Bronchial epithelial cell (primary cell): ENCODE measurements around the gene PSMB2. TPM values are rescaled to one million over a fixed set of nuclear protein-coding genes. Genes with fewer than 3 reads are reported as not detected.

Experiments
- DNase-seq: peaks from one replicate; pipeline ENCODE4 v3.0.0-alpha.2; 2010; ENCODE audit warnings: low read depth
- FAIRE-seq: peaks from 2 replicates; lab custom pipeline; 2011; peaks lifted over from hg19 to GRCh38; lab: Jason Lieb, UNC
- H3K27me3 ChIP-seq: 2 replicates; pipeline ENCODE4 v1.5.1; 2011; ENCODE audit warnings: low read length; ENCODE audit not compliant: control insufficient read depth, insufficient read depth
- H3K36me3 ChIP-seq: 2 replicates; pipeline ENCODE4 v1.5.1; 2011; ENCODE audit warnings: low read length; ENCODE audit not compliant: control insufficient read depth, insufficient read depth
- H3K4me3 ChIP-seq: 2 replicates; pipeline ENCODE4 v1.5.1; 2011; ENCODE audit warnings: mild to moderate bottlenecking, low read depth, low read length, control low read depth
- total RNA-seq: library from RNA; depleted of rRNA; stranded (reverse); fragments of >200 nt; gene quantifications from 2 replicates; pipeline ENCODE4 v1.2.1, GENCODE V29; 2014
- TF ChIP-seq, protein P1 (sequence below): IDR thresholded peaks from 2 replicates; pipeline ENCODE4 v1.5.1; 2011; ENCODE audit warnings: mild to moderate bottlenecking, moderate library complexity, low read length, control low read depth, inconsistent platforms; ENCODE audit not compliant: insufficient read depth, severe bottlenecking

Gene PSMB2
- total RNA-seq, 1 donor from 2014 or later = 12.4 TPM

DNA sequence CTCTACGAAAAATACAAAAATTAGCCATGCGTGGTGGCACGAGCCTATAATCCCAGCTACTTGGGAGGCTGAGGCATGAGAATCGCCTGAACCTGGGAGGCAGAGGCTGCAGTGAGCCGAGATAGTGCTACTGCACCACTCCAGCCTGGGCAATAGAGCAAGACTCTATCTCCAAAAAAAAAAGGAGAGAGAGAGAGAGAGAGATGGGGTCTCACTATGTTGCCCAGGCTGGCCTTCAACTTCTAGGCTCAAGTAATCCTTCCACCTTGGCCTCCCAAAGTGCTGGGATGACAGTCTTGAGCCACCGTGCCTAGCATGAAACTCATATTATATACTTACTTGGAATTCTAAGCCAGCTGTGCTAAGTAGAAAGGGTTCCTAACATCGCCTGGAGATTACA is 29.7 kb downstream of the PSMB2 start:
- H3K27me3 ChIP-seq = no peaks in the 10 kb centered on the region
- H3K4me3 ChIP-seq = no peak overlapping the region
- TF ChIP-seq, protein P1, sequence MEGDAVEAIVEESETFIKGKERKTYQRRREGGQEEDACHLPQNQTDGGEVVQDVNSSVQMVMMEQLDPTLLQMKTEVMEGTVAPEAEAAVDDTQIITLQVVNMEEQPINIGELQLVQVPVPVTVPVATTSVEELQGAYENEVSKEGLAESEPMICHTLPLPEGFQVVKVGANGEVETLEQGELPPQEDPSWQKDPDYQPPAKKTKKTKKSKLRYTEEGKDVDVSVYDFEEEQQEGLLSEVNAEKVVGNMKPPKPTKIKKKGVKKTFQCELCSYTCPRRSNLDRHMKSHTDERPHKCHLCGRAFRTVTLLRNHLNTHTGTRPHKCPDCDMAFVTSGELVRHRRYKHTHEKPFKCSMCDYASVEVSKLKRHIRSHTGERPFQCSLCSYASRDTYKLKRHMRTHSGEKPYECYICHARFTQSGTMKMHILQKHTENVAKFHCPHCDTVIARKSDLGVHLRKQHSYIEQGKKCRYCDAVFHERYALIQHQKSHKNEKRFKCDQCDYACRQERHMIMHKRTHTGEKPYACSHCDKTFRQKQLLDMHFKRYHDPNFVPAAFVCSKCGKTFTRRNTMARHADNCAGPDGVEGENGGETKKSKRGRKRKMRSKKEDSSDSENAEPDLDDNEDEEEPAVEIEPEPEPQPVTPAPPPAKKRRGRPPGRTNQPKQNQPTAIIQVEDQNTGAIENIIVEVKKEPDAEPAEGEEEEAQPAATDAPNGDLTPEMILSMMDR = no peak
- peaks cover 4% of the 10 kb centered on the region for H3K36me3 ChIP-seq
- DNase-seq = no peak
- FAIRE-seq = no peak

DNA sequence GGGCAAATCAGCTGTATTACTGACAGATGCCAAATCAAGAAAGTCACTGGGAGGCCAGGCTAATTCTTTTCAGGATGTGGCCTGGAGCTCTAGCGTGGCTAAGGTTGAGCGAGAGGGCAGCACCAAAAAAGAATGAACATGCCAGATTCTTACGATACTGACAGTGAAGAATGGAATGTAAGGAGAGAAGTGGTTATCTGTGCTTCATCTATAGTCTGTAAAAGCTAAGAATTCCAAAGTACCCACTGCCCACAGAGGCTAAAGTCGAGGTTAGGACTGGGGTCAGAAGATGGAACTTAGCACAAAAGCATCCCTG is 35.5 kb downstream of the PSMB2 start:
- TF ChIP-seq, protein P1 = no peak
- H3K27me3 ChIP-seq = no peaks in the 10 kb centered on the region
- peaks cover 18% of the 10 kb centered on the region for H3K36me3 ChIP-seq
- no peak overlapping the region for H3K4me3 ChIP-seq
- DNase-seq (no peak), FAIRE-seq (no peak)

DNA sequence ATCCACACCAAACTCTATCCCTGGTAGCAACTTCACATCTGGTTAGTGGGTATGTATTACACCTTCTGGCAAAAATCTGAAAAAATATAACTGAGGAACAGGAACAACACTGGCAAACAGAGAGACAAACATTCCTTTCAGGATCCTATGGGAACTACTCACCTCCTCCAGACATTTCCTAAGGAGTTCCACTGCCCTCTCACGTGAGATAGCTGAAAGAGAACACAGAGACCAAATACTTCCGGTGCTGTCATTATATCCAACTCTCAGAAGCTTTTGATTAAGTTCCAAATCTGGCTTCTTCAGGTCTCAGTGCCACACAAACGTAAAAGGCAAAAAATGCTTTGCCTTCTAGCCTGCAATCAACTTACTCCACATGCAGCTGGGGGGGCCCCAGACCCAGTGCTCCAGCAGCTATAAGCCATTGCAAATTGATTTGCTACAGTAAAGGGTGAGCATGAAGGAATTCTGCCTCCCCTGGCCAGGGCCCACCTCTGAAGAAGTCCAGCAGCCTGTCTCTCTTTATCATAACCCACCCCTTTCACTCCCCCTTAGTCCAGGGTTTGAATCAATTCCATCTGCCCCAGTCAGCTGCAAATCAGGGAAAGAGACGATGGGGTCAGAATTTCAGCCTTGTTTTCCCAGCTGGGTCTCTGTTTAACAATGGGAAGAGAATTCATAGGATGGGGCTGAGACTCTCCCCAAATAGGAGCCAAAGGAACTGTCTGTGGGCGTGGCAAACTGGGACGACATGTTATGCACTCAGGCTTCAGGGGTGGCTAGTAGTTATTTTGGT is 36.1 kb downstream of the PSMB2 start:
- TF ChIP-seq, protein P1 = no peak
- no peak for FAIRE-seq
- peaks cover 18% of the 10 kb centered on the region for H3K36me3 ChIP-seq
- DNase-seq = no peak
- no peaks in the 10 kb centered on the region for H3K27me3 ChIP-seq
- H3K4me3 ChIP-seq = no peak overlapping the region

DNA sequence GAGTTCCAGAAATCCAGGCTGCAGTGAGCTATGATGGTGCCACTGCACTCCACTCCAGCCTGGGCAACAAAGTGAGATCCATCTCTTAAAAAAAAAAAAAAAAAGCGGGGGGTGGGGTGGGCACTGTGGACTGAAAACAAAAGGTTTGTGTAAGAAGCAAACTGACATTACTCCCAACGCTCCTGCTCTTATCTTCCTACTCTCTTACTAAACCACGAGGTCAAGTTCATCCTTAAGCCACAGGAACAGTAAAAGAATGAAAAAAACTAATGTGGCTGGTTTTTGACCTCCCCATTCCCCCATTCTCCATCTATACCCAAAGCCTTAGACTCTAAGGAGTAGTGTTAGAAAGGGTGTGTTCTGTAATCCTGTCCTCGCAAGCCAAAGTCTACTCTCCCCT is 37.4 kb downstream of the PSMB2 start:
- Histone ChIP-seq H3K4me3 (no peak overlapping the region), H3K36me3 (peaks cover 15% of the 10 kb centered on the region), H3K27me3 (no peaks in the 10 kb centered on the region)
- TF ChIP-seq, protein P1 = no peak
- FAIRE-seq = no peak
- no peak for DNase-seq

DNA sequence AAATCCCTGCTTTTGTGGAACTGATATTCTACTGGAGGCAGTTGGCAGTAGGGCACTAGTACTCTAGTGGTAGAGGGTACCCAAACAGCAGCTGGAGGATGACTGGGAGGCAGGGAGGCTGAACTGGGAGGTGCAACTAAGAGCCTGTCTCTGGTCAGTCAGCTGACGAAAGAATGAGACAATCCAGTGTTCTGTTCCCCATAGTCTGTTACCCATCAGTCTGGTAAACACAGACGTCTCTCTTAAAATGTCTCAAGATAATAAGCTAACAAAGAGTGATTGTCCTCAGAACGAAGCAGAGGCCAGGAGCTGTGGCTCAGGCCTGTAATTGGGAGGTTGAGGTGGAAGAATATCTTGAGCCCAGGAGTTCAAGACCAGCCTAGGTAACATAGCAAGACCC is 37.9 kb downstream of the PSMB2 start:
- Histone ChIP-seq H3K36me3 (peaks cover 14% of the 10 kb centered on the region), H3K4me3 (no peak overlapping the region), H3K27me3 (no peaks in the 10 kb centered on the region)
- FAIRE-seq (no peak), DNase-seq (no peak)
- TF ChIP-seq, protein P1 = no peak

DNA sequence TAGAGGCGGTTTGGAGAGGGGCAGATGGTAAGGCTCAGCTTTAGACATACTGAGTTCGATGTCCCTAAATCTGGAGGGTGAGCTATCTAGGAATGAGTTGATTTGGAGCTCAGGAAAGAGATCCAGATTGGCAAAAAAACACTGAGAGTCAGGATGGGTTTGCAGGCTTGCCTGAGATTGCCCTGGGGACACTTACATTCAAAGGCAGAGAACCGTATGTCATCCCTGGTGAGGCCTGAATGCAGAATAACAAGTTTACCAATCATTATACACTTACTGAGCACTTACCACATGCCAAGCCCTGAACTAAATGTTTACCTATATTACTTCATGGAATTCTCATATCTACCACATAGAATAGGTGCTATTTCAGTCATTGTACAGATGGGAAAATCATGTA is 40.7 kb downstream of the PSMB2 start:
- FAIRE-seq = no peak
- no peak overlapping the region for H3K4me3 ChIP-seq
- TF ChIP-seq, protein P1 = no peak
- peaks cover 12% of the 10 kb centered on the region for H3K36me3 ChIP-seq
- no peak for DNase-seq
- H3K27me3 ChIP-seq = no peaks in the 10 kb centered on the region
